Small intestine (tissue), 4 donors: Measurements from ENCODE around the gene WDR5B. TPM values are rescaled to one million over a fixed set of nuclear protein-coding genes. Genes with fewer than 3 reads are reported as not detected.

Source experiments
- polyA plus RNA-seq, 4 donors: library from polyadenylated mRNA; stranded (reverse) in 3 of 4; unstranded in 1 of 4; fragments of 200-250 nt in 3 of 4; fragments of 120-200 nt in 1 of 4; gene quantifications; one replicate each; pipeline versions ENCODE4 v1.2.1 to v1.2.3, GENCODE V29; 2013
- donor health status: healthy with polysubstance abuse.
- donor health status: Bipolar disorder and iron deficiency.
- donor health status: healthy.

WDR5B gene
- polyA plus RNA-seq, 4 donors: 1.6 to 8.3 (median 2.7) TPM

Other genes starting within 250 kb of the WDR5B start
- 1 to 10 TPM in 1 of 4 donors, under 1 TPM in 2, not detected in 1; 0.19 to 1.7 (median 0.22) TPM for gene CASR, start 232.4 kb downstream of the WDR5B start, polyA plus RNA-seq
- 10 to 100 TPM in 1 of 4 donors, 1 to 10 TPM in 3; 1.8 to 10.8 (median 5.6) TPM for gene CSTA, start 90.8 kb downstream of the WDR5B start, polyA plus RNA-seq
- gene MIX23, start 32.8 kb downstream of the WDR5B start, polyA plus RNA-seq: 10 to 100 TPM; 29.2 to 53.0 (median 45.8) TPM
- 100 to 1,000 TPM in 1 of 4 donors, 10 to 100 TPM in 3; 63.5 to 105 (median 83.9) TPM for gene FAM162A, start 31.9 kb downstream of the WDR5B start, polyA plus RNA-seq
- gene KPNA1, start 98.9 kb upstream of the WDR5B start, polyA plus RNA-seq: 10 to 100 TPM; 10.5 to 33.0 (median 11.9) TPM
- gene PARP9, start 148.2 kb upstream of the WDR5B start, polyA plus RNA-seq: 10 to 100 TPM; 20.5 to 36.5 (median 25.2) TPM
- gene DTX3L, start 148.3 kb upstream of the WDR5B start, polyA plus RNA-seq: 10 to 100 TPM; 10.8 to 29.1 (median 18.6) TPM
- 1 to 10 TPM in 1 of 4 donors, under 1 TPM in 3; 0.22 to 1.1 (median 0.75) TPM for gene PARP15, start 161.6 kb upstream of the WDR5B start, polyA plus RNA-seq